ENCODE results near the gene SPN.
"Not testable (repeated sequence)": the region's sequence is repeated elsewhere in the genome, so short reads cannot be mapped to it uniquely, and the experiment has no call there.

The SPN gene

GRCh38 chr16:29676989-29677785 is 14.1 kb downstream of the SPN start:
- DNase-seq (ENCODE audit: low read depth): no peak

DNA sequence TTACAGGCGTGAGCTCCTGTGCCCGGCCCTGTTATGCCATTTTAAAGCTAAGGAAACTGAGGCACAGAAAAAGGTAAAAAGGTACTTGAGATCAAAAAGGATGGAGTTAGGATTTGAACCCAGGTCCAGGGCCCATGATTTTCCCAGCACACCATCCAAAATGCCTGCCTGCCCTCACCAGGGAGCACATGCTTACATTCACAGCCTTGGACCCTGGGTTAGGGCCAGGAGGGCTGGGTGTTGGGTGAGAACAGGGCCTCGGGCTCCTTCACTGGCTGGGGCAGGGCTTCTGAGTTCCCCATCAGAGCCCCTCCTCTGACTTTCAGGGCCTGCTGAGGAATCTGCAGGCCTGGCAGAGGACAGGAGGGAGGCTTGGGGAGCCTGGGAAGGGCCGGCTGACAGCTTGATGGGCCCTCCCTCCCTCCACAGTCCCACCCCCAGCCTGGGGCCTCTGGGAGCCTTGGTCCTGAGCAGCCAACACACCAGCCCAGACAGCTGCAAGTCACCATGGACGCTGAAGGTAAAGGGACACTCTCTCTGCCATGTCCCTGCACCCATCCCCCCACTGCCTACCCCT is 15.7 kb downstream of the SPN start, which contains the start of gene QPRT:
Gene QPRT (plus strand): TSS at position 490 of the 577 bp plus-strand sequence. CDS start 18 bp downstream, at position 508.
- peak; percentile 86 for DNase-seq (ENCODE audit: low read depth)

DNA sequence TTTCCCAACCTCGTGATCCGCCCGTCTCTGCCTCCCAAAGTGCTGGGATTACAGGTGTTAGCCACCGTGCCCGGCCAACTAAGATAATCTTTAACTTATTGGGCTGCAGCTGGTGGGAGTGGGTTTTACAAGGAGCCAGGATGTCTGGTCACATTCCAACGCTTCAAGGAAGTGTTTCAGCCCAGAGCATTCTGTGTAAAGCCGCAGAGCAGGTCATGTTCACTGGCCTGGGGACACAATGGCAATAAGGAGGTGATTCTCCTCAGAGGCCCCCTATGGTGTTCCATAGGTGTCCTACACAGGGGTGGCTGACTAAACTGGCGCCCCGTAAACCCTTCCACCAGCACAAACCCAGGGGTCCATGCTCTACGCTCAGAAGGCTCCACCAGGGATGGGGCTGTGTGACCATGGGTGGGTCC is 17.1 kb downstream of the SPN start:
- no peak for DNase-seq (ENCODE audit: low read depth)

DNA sequence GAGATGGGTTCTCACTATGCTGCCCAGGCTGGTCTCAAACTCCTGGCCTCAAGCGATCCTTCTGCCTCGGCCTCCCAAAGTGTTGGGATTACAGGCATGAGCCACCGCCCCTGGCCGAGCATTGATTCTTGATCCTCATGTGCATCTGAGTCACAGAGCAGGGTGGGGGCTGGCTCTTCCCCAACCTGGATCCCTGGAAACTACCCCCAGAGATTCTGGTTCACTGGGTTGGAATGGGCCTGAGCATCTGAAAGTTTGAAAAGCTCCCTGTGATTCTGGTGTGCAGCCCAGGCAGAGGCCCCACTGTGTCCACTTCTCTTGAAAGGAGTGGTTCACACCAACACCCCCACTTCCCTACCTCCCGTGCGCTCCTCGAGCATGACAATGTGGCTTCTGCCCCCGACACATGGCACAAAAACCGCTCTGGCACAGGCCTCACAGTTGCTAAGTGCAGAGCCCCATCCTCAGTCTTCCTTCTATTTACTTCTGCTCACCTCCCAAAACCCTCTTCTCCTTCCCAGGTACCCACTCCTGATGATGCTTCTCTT is 20.6 kb downstream of the SPN start:
- DNase-seq (ENCODE audit: low read depth): no peak

GRCh38 chr16:29684679-29685078 is 21.6 kb downstream of the SPN start:
- no peak for DNase-seq (ENCODE audit: low read depth)

GRCh38 chr16:29686740-29687332 is 23.8 kb downstream of the SPN start:
- no peak for DNase-seq (ENCODE audit: low read depth)

DNA sequence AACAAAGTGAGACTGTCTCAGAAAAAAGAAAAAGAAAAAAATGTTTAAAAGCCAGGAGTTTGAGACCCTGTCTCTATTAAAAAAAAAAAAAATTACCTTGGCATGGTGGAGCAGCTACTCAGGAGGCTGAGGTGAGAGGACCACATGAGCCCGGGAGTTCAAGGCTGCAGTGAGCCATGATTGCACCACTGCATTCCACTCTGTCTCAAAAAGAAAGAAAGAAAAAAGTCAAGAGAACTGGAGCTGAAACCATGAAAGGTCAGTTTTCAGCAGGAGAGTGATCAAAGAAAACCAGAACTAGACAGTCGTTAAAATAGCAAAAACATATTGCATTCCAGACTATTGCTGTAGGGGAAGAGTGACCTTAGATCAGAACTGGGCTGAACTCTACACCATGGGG is 24.7 kb downstream of the SPN start:
- no peak for DNase-seq (ENCODE audit: low read depth)

DNA sequence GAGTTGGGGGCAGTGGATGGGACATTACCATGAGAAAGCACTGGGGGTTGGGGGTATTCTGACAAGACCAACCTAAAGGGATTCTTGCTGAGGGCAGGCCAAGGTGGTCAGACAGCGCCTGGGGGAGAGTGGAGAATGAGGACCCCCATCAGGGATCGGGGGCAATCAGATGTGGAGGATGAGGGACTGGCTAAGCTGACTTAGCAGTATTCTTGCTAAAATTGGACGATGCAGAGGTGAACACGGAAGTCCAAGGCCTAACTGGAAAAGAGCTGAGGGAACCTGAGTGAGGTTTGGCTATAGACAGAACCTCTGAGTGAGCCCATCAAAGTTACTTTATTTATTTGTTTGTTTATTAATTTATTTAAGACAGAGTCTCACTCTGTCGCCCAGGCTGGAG is 25.1 kb downstream of the SPN start:
- DNase-seq (ENCODE audit: low read depth): no peak

DNA sequence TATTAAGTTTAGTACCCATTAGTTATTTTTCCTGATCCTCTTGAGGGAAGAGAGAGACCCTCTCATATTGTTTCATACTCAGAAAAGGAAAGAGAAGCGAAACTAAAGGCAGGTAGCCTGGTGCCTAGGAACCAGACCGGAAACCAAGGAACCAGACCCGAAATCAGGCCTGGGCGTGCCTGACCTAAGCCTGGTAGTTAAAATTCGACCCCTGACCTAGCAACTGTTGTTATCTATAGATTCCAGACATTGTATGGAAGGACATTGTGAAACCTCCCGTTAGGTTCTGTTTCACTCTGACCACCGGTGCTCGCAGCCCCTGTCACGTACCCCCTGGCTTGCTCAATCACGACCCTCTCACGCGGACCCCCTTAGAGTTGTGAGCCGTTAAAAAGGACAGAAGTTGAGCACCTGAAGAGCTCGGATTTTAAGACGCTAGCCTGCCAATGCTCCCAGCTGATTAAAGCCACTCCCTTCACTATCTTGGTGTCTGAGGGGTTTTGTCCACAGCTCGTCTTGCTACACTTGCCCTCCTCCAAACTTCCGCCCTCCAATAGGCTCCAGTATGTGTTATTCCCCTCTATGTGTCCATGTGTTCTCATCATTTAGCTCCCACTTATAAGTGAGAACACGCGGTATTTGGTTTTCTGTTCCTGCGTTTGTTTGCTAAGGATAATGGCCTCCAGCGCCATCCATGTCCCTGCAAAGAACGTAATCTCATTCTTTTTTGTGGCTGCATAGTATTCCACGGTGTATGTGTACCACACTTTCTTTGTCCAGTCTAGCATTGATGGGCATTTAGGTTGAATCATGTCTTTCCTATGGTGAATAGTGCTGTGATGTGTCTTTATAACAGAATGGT is 26.7 kb downstream of the SPN start:
- DNase-seq (ENCODE audit: low read depth): not testable (repeated sequence)

- DNase-seq (ENCODE audit: low read depth): not testable (repeated sequence)
Observed at GRCh38 chr16:29692606-29693005, 29.6 kb downstream of the SPN start.

DNA sequence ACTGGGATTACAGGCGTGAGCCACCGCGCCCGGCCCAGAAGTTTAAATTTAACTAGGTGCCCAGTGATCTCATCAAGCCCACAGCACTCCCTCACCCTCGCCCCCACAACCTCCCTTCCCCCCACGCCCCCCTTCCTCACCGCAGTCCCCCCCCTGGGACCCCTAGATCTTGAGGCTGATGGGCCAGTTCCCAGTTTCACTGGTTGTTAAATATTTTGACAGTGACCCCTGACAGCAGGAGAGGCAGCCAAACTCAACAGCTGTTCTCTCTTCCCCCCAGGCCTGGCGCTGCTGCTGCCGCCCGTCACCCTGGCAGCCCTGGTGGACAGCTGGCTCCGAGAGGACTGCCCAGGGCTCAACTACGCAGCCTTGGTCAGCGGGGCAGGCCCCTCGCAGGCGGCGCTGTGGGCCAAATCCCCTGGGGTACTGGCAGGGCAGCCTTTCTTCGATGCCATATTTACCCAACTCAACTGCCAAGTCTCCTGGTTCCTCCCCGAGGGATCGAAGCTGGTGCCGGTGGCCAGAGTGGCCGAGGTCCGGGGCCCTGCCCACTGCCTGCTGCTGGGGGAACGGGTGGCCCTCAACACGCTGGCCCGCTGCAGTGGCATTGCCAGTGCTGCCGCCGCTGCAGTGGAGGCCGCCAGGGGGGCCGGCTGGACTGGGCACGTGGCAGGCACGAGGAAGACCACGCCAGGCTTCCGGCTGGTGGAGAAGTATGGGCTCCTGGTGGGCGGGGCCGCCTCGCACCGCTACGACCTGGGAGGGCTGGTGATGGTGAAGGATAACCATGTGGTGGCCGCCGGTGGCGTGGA is 31.5 kb downstream of the SPN start:
- no peak for DNase-seq (ENCODE audit: low read depth)

GRCh38 chr16:29695675-29696074 is 32.6 kb downstream of the SPN start:
- not testable (repeated sequence) for DNase-seq (ENCODE audit: low read depth)

GRCh38 chr16:29696881-29697331 is 33.9 kb downstream of the SPN start:
- DNase-seq (ENCODE audit: low read depth): no peak

GRCh38 chr16:29697391-29697790 is 34.3 kb downstream of the SPN start:
- DNase-seq (ENCODE audit: low read depth): no peak

DNA sequence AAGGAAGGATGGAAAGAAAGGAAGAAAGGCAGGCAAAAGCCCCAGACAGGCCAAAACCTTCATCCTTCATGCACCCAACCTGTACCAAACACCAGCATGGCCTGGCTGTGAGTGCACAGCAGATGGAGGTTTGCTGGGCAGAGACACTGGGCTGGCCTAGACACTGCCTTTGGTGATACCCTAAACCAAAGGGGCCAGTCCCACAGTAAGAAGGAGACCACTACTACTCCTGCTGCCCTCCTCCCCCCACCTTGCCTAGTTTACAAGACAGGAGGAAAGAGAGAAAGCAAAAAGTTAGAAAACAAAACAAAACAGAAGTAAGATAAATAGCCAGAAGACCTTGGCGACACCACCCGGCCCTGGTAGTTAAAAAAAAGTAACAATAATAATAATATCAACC is 35.0 kb downstream of the SPN start:
- DNase-seq (ENCODE audit: low read depth): no peak

- no peak for DNase-seq (ENCODE audit: low read depth)
Observed at GRCh38 chr16:29698484-29699323, 35.7 kb downstream of the SPN start.

DNA sequence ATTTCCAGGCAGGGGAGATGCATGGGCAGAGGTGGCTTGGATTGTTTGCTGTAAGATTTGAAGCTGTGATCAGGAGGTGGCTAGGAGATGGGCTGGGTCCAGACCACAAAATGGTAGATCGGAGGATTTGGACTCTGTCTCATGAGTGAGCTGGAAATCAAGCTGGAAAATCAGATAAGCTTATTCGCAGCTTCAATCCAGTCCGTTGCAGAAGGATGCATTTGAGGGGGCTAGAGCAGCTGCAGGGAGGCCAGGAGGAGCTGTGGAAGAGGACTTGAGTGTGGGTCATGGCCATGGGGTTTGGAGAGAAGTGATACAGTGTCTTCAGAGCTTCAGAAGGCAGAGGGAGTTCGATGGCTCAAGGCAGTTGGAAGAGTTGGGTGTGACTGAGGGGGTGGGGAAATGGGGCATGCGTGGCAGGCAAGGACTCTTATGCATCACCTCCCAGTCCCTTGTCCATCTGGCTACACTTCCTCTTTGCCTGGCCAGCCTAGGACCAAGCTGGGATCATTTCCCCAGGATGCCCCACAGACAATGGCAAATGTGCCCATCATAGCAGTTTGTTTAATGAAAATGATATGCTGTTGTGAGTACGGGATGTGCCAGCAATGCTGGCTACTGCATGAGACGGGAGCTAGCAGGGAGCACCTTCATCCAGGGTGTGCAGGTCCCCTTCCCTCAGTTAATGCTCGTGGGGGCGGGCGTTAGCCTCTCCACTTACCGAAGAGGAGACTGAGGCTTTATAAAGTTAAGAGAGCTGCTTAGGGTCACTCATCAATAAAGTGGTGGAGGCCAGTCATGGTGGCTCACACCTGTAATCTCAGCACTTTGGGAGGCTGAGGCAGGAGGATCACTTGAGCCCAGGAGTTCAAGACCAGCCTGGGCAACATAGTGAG is 36.5 kb downstream of the SPN start:
- DNase-seq (ENCODE audit: low read depth): no peak

- no peak for DNase-seq (ENCODE audit: low read depth)
Observed at GRCh38 chr16:29700253-29700987, 37.4 kb downstream of the SPN start.

Data from CMK (cell line).